ENCODE measurements around the gene SLC10A7.
"Not testable (repeated sequence)": the region's sequence is repeated elsewhere in the genome, so short reads cannot be mapped to it uniquely, and the experiment has no call there.

Gene SLC10A7

GRCh38 chr4:146369446-146369845, 152.3 kb downstream of the SLC10A7 start:
- TF ChIP-seq POLR2A (IDR thresholded peaks at IDR 0.05; ENCODE audit: extremely low read depth, insufficient read length) (no peak), CTCF (IDR thresholded peaks at IDR 0.05; ENCODE audit: low read depth, low read length) (no peak), MAX (IDR thresholded peaks at IDR 0.05; ENCODE audit: low read depth, low read length) (no peak), MYC (IDR thresholded peaks at IDR 0.05; ENCODE audit: low read depth, low read length) (no peak)
- no peak for DNase-seq (ENCODE audit: low read depth)
- H3K4me3 ChIP-seq (ENCODE audit: low read depth, low read length), result no peak overlapping the region

DNA sequence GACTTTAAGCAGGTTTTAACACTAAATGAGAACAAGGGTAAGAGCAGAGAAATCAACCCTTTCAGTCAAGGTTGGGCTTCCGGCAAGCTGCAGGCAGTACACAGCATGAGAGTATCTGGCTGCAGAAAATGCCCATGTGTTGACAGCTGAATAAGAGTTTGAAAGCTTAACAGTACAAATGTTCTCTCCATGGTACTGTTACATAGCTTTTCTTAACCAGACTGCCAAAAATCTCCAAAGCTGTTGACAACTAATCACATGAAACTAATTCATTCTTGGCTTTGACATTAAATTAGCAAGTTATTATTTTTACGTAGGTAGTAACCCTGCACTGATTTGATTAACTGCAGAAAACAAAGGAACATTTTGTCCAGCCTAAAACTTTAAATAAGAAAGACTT, 153.5 kb downstream of the SLC10A7 start:
- H3K4me3 ChIP-seq (ENCODE audit: low read depth, low read length), result no peak overlapping the region
- no peak for TF ChIP-seq POLR2A (IDR thresholded peaks at IDR 0.05; ENCODE audit: extremely low read depth, insufficient read length)
- no peak for TF ChIP-seq CTCF (IDR thresholded peaks at IDR 0.05; ENCODE audit: low read depth, low read length)
- no peak for TF ChIP-seq MYC (IDR thresholded peaks at IDR 0.05; ENCODE audit: low read depth, low read length)
- TF ChIP-seq MAX (IDR thresholded peaks at IDR 0.05; ENCODE audit: low read depth, low read length), result no peak
- DNase-seq (ENCODE audit: low read depth), result no peak

- H3K4me3 ChIP-seq (ENCODE audit: low read depth, low read length), result no peak overlapping the region
- no peak for TF ChIP-seq POLR2A (IDR thresholded peaks at IDR 0.05; ENCODE audit: extremely low read depth, insufficient read length)
Measured at GRCh38 chr4:146367347-146367746, 154.4 kb downstream of the SLC10A7 start.

DNA sequence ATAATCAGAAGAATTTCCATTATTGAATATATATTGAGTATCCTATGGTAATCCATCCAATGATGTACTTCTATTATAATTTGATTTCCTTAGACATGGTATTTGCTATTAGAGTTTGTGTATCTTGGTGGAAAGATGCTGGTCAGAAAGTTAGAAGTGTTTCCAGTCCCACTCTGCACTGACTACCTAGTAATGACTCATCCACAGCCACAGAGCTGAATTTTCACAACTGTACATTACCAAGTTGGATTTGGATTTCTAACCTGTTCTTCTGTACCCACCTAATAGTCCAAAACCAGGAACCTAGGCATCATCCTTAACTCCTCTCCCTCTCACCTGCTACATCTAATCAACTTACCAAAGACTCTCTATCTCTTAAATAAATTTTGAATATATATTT, 162.0 kb downstream of the SLC10A7 start:
- TF ChIP-seq CTCF (IDR thresholded peaks at IDR 0.05; ENCODE audit: low read depth, low read length), result no peak
- no peak for TF ChIP-seq POLR2A (IDR thresholded peaks at IDR 0.05; ENCODE audit: extremely low read depth, insufficient read length)
- TF ChIP-seq MYC (IDR thresholded peaks at IDR 0.05; ENCODE audit: low read depth, low read length), result no peak
- no peak for TF ChIP-seq MAX (IDR thresholded peaks at IDR 0.05; ENCODE audit: low read depth, low read length)
- H3K4me3 ChIP-seq (ENCODE audit: low read depth, low read length), result no peak overlapping the region
- no peak for DNase-seq (ENCODE audit: low read depth)

More at GRCh38 chr4:146367347-146367746, 154.4 kb downstream of the SLC10A7 start:
- DNase-seq (ENCODE audit: low read depth), result no peak

DNA sequence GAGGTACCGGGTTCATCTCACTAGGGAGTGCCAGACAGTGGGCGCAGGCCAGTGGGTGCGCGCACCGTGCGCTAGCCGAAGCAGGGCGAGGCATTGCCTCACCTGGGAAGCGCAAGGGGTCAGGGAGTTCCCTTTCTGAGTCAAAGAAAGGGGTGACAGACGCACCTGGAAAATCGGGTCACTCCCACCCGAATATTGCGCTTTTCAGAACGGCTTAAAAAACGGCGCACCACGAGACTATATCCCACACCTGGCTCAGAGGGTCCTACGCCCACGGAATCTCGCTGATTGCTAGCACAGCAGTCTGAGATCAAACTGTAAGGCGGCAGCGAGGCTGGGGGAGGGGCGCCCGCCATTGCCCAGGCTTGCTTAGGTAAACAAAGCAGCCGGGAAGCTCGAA, 171.6 kb downstream of the SLC10A7 start:
- not testable (repeated sequence) for DNase-seq (ENCODE audit: low read depth); H3K4me3 ChIP-seq (ENCODE audit: low read depth, low read length)

DNA sequence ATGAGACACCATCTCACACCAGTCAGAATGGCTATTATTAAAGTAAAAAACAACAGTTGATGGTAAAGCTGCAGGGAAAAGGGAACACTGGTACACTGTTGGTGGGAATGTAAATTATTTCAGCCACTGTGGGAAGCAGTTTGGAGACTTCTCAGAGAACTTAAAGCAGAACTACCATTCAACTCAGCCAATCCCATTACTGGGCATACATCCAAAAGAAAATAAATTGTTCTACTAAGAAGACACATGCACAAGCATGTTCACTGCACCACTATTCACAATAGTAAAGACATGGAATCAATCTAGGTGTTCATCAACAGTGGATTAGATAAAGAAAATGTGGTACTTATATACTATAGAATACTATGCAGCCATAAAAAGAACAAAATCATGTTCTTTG, 172.4 kb downstream of the SLC10A7 start:
- H3K4me3 ChIP-seq (ENCODE audit: low read depth, low read length), result no peak overlapping the region
- TF ChIP-seq CTCF (IDR thresholded peaks at IDR 0.05; ENCODE audit: low read depth, low read length) (no peak), MAX (IDR thresholded peaks at IDR 0.05; ENCODE audit: low read depth, low read length) (no peak), POLR2A (IDR thresholded peaks at IDR 0.05; ENCODE audit: extremely low read depth, insufficient read length) (no peak), MYC (IDR thresholded peaks at IDR 0.05; ENCODE audit: low read depth, low read length) (no peak)

DNA sequence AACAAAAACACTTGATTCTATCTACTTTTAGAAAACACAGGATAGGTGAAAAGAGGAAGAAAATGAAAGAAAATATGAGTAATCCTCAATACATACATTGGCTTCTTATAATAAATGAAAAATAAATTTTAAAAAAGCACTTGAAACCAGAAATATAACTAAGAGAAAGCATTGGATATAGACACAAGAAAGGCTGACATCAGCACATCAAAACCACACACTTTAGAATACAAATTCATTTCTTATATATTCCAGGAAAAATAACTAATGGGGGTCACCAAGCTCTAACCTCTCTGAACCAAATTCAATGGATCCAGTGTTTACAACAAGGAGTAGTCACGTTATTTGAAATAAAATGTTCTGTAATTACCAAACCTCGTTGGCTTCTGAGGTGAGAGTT, 173.9 kb downstream of the SLC10A7 start:
- TF ChIP-seq POLR2A (IDR thresholded peaks at IDR 0.05; ENCODE audit: extremely low read depth, insufficient read length) (no peak), CTCF (IDR thresholded peaks at IDR 0.05; ENCODE audit: low read depth, low read length) (no peak), MAX (IDR thresholded peaks at IDR 0.05; ENCODE audit: low read depth, low read length) (no peak), MYC (IDR thresholded peaks at IDR 0.05; ENCODE audit: low read depth, low read length) (no peak)
- H3K4me3 ChIP-seq (ENCODE audit: low read depth, low read length), result no peak overlapping the region

More for the DNA sequence above, 172.4 kb downstream of the SLC10A7 start:
- DNase-seq (ENCODE audit: low read depth), result no peak

More for the DNA sequence above, 173.9 kb downstream of the SLC10A7 start:
- DNase-seq (ENCODE audit: low read depth), result no peak
